Measurements from ENCODE around the gene ZNRF2.

- no peak for TF ChIP-seq POLR2A (IDR thresholded peaks at IDR 0.05)
- no peak for TF ChIP-seq CTCF (IDR thresholded peaks at IDR 0.05 in 4 of 5, conservative IDR thresholded peaks at IDR 0.05 in 1 of 5)
Measured at GRCh38 chr7:30332549-30332948, 48.2 kb downstream of the ZNRF2 start.

Data from gastrocnemius medialis (tissue), 4 donors.